BE2C (cell line): ENCODE measurements around the gene FGF11. TPM values are rescaled to one million over a fixed set of nuclear protein-coding genes. Genes with fewer than 3 reads are reported as not detected.

ENCODE experiments used
- DNase-seq: peaks from one replicate; pipeline ENCODE4 v3.0.0-alpha.2; 2020
- H3K27me3 ChIP-seq: fragments of 250-450 bp; sonication (Bioruptor Pico); 2 replicates; pipeline ENCODE4 v1.5.1; 2020; ENCODE audit warnings: mild to moderate bottlenecking
- H3K36me3 ChIP-seq: fragments of 250-450 bp; sonication (Bioruptor Pico); 2 replicates; pipeline ENCODE4 v1.5.1; 2020; ENCODE audit warnings: mild to moderate bottlenecking
- H3K4me1 ChIP-seq: fragments of 250-450 bp; sonication (Bioruptor Pico); 2 replicates; pipeline ENCODE4 v1.5.1; 2020
- H3K4me3 ChIP-seq: 2 replicates; pipeline ENCODE4 v1.5.1; 2011; ENCODE audit warnings: low read depth, low read length
- H3K9me3 ChIP-seq: fragments of 250-450 bp; sonication (Bioruptor Pico); 2 replicates; pipeline ENCODE4 v1.5.1; 2020
- CTCF ChIP-seq: IDR thresholded peaks from 2 replicates; pipeline ENCODE4 v1.5.1; 2012; ENCODE audit warnings: mild to moderate bottlenecking, low read depth, low read length
- polyA plus RNA-seq: library from polyadenylated mRNA; unstranded; fragments of >200 nt; gene quantifications from one replicate; pipeline ENCODE4 v1.2.1, GENCODE V29; 2012; ENCODE audit warnings: low read depth, missing spikeins; ENCODE audit not compliant: insufficient read length, insufficient read depth

FGF11 gene
- 7.1 TPM for polyA plus RNA-seq

GRCh38 chr17:7439462-7440112 lies at the start of gene FGF11:
FGF11 (plus strand) TSS chr17:7439512; CDS start chr17:7439621, 109 bp downstream.
- no peak for TF ChIP-seq CTCF
- Histone ChIP-seq H3K9me3 (no peaks in the 10 kb centered on the region), H3K4me3 (peak within 1 kb of the TSS; percentile 67), H3K36me3 (no peaks in the 10 kb centered on the region), H3K4me1 (no peaks in the 10 kb centered on the region), H3K27me3 (peaks cover 9% of the 10 kb centered on the region)
- DNase-seq: no peak

- TF ChIP-seq CTCF: no peak
- H3K36me3 ChIP-seq: no peaks in the 10 kb centered on the region
- H3K9me3 ChIP-seq: no peaks in the 10 kb centered on the region
- no peak overlapping the region for H3K4me3 ChIP-seq
- H3K4me1 ChIP-seq: no peaks in the 10 kb centered on the region
- DNase-seq: no peak
- H3K27me3 ChIP-seq: no peaks in the 10 kb centered on the region
These were observed 49.1 kb upstream of the FGF11 start for GRCh38 chr17:7389924-7390910.

- no peaks in the 10 kb centered on the region for H3K4me1 ChIP-seq
- no peak overlapping the region for H3K4me3 ChIP-seq
- no peaks in the 10 kb centered on the region for H3K36me3 ChIP-seq
- H3K27me3 ChIP-seq: no peaks in the 10 kb centered on the region
- no peak for TF ChIP-seq CTCF
- no peak for DNase-seq
- H3K9me3 ChIP-seq: no peaks in the 10 kb centered on the region
These were observed 48.0 kb upstream of the FGF11 start for GRCh38 chr17:7391307-7391706.

- Histone ChIP-seq H3K4me3 (no peak overlapping the region), H3K4me1 (no peaks in the 10 kb centered on the region), H3K27me3 (no peaks in the 10 kb centered on the region), H3K9me3 (no peaks in the 10 kb centered on the region), H3K36me3 (no peaks in the 10 kb centered on the region)
- no peak for TF ChIP-seq CTCF
- DNase-seq: no peak
These were observed 46.4 kb upstream of the FGF11 start for GRCh38 chr17:7392696-7393612.

- Histone ChIP-seq H3K9me3 (no peaks in the 10 kb centered on the region), H3K27me3 (no peaks in the 10 kb centered on the region), H3K36me3 (no peaks in the 10 kb centered on the region), H3K4me3 (peak overlapping the region; percentile 63), H3K4me1 (no peaks in the 10 kb centered on the region)
- no peak for DNase-seq
- TF ChIP-seq CTCF: no peak
These were observed 45.5 kb upstream of the FGF11 start for GRCh38 chr17:7393613-7394451.
